ENCODE results near the gene ZNF346.

- TF ChIP-seq, protein P1, sequence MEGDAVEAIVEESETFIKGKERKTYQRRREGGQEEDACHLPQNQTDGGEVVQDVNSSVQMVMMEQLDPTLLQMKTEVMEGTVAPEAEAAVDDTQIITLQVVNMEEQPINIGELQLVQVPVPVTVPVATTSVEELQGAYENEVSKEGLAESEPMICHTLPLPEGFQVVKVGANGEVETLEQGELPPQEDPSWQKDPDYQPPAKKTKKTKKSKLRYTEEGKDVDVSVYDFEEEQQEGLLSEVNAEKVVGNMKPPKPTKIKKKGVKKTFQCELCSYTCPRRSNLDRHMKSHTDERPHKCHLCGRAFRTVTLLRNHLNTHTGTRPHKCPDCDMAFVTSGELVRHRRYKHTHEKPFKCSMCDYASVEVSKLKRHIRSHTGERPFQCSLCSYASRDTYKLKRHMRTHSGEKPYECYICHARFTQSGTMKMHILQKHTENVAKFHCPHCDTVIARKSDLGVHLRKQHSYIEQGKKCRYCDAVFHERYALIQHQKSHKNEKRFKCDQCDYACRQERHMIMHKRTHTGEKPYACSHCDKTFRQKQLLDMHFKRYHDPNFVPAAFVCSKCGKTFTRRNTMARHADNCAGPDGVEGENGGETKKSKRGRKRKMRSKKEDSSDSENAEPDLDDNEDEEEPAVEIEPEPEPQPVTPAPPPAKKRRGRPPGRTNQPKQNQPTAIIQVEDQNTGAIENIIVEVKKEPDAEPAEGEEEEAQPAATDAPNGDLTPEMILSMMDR (IDR thresholded peaks at IDR 0.05; ENCODE audit: poor library complexity): no peak
- no peak for TF ChIP-seq EZH2phosphoT487 (IDR thresholded peaks at IDR 0.05; ENCODE audit: low read depth, severe bottlenecking, unreplicated experiment)
Observed at GRCh38 chr5:177098120-177098469, 75.6 kb downstream of the ZNF346 start.
